GM19455 (cell line): ENCODE measurements around the gene TMTC2.
"Not testable (repeated sequence)": the region's sequence is repeated elsewhere in the genome, so short reads cannot be mapped to it uniquely, and the experiment has no call there.

Experiments used
- ATAC-seq: cut with Tn5 transposase; IDR thresholded peaks from one replicate; pipeline ENCODE4 v1.9.1; 2021; ENCODE audit not compliant: unreplicated experiment

Gene TMTC2

DNA sequence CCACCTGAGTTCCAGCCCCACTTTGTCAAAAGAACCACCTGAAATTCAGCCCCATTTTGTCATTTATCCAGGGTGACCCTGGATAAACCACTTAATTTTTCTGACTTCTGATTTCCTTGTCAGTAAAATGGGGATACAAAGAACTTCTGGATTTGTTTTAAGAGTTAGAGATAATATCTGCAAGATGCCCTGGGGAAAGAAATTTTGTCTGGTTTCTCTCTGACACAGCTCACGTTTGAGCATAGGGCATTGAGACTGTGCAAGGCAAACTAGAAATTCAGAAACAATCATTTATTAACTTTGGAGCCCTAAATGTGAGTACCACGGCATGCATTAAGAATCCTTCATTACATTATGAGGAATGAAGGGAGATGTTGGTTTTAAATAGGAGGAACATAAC, 37.2 kb downstream of the TMTC2 start:
- no peak for ATAC-seq

DNA sequence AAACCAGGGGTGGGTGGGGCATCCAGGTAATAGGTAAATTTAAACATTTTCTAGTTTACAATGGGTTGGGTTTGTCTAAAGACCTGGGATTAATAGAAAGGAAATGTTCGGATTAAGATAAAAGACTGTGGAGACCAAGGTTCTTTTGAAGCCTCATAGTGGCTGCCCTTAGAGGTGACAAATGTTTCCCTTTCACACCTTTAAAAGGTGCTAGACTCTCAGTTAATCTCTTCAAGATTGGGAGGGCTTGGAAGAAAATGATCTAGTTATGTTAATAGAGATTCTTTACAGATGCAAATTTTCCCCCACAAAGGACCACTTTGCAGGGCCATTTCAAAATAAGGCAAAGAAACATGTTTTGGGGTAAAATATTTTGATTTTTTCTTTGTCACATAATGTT, 39.0 kb downstream of the TMTC2 start:
- no peak for ATAC-seq

DNA sequence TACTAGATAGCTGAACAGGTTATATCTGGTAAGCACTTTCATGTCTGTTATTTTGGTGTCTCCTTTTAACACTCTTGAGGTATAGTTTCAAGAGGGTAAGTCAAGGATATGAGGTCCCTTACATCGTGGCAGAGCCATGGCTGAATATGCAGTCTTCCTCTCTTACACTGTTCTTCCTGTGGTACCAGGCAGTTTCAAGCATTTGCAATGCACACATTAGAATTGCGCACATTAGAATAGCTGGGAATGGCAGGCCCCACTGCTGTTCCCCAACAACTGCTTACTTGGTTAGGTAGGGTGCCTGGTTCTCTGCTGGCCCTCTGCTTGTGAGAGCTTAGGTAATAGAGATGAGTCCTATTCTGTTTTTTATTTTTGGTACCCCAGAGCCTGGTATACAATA, 41.2 kb downstream of the TMTC2 start:
- ATAC-seq = no peak

DNA sequence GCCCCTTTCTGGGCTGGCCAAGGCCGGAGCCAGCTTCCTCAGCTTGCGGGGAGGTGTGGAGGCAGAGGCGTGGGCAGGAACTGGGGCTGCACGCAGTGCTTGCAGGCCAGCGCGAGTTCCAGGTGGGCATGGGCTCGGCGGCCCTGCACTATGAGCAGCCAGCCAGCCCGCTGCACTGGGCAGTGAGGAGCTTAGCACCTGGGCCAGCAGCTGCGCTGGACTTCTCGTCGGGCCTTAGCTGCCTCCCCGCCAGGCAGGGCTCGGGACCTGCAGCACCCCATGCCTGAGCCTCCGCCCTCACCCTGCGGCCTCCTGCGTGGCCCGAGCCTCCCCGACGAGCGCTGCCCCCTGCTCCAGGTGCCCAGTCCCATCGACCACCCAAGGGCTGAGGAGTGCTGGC, 42.0 kb downstream of the TMTC2 start:
- no peak for ATAC-seq

DNA sequence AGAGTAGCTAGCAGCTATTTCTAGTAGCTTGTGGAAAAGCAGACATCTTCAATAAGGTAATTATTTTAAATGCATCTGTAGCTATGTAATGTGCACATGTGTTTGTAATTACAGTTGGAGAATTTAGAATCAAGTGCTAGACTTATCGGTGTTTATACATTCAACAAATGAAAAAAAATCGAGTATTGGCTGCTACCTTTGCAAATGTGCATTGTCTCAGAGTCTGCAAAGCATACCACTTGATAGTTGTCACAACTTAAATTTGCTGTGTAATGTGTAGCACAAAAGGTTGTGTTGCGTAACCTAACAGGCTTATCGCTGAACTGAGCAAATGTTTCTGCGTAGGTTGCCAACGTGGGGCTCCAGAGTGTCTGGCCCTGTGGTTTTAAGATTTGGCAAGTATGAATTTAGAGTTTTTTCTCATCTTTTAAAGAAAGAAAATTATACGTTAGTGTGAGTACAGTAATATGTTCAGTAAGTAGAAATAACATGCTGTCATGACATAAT, 44.3 kb downstream of the TMTC2 start:
- ATAC-seq = no peak

DNA sequence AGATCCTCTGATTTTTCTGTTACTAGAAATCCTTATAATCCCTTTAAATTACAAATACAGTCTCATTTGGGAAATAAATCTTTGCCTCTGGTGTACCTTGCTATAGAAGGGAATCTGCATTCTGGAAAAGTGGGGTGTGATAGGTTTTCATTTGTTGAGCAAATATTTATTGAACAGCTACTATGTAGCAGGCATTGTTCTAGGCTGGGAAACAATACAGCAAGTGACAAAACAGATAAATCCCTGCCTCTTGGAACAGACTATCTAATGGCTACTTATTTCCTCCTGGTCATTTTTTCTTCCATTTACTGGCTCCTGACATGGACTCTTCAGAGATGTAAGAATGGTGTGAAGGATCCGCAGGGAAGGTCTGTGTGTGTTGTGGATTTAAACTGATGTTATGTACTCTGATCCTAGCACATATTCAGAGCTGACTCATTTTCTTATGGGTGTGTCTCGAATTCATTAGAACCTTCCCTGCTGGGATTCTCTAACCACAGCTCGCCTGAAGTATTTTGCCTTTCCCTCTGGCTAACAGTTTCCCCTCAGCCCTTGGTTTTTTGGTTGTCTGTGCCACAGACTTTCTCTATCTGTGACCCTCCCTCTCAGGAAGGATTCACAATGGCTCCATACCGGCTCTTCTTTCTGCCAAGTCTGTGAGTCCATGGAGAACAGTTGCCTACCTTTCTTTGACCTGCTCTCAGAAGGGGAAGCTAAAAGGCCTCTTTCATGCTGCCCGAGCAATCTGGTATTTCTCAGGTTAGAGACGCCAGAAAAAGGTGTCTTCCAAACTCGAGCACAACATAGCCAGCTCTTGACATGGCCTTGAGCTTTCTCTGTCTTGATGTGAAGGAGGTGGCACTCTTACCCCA, 53.7 kb downstream of the TMTC2 start:
- no peak for ATAC-seq

DNA sequence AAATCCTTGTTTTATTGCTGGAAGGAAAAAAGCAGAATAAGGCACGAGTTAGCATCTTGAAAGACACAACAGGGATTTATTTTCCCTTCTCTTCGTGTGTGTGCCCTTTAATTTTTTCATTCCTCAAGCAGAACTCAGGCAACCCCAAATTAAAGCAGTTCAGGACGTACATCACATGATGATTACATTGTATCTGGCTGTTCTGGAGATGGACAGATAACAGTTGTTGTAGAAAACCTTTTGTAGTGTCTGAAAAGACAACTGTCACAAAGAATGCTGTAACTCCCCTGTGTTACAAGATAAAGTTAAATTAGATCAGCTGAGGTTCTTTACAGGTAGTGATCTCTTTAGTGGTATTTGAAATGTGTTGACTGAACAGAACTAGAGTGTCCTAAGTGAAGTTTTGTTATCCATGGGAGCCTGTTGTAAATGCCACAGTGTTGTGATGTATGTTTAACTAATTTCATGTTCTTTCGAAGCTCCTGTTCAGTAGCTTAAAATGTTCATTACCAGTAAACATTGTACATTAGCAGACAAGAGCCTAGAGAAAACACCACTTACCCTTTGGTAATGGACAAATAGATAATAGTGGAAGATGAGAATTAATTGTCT, 58.5 kb downstream of the TMTC2 start:
- ATAC-seq = no peak

DNA sequence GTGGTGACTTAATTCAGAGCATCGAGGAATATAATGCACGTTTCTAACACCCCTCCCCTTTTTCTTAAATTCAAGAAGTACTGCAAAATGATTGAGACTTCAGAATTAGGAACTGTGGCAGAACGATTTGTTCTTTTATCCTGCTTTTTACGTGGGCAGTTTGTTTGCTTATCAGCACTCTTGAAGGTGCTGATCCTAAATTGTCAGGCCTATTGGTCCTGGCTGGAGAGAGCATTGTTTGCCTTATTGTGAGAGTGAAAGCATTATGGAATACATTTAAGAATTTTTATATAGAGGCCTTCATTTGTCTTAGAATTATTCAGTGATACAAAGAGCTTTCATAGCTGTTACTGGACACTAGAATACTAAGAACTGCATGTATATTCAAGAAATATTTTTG, 59.1 kb downstream of the TMTC2 start:
- ATAC-seq = no peak

DNA sequence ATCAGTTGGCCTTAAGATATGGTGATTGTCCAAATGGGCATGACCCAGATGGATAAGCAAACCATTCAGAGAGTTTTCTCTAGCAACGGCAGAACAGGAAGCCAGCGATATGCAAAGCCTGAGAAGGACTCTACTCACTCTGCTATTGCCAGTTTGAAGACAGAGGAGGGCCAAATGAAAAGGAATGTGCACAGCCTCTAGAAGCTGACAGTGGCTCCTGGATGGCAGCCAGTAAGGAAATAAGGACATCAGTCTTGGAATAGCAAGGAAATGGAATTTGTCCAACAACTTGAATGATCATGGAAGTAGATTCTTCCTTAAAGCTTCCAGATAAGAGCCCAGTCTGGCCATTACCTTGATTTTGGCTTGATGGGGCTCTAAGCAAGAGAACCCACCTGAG, 60.0 kb downstream of the TMTC2 start:
- no peak for ATAC-seq

DNA sequence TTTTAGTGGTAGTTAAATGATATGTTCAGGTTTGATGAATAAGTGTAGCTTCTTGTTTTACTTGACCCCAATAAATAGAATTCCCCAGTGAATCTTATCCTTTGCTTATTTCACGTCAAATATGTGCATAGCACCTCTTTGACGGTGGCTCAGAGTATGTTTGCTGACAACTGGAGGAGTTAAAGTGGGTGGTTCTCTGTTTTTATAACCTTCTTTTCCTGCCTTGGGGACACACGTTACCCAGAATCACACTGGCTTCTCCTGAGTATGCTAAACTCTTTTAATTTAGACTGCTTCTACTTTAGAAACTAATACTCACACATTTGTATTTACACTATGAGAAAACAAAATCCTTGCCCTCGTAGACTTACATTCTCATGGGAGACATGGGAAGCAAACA, 62.3 kb downstream of the TMTC2 start:
- ATAC-seq = no peak

DNA sequence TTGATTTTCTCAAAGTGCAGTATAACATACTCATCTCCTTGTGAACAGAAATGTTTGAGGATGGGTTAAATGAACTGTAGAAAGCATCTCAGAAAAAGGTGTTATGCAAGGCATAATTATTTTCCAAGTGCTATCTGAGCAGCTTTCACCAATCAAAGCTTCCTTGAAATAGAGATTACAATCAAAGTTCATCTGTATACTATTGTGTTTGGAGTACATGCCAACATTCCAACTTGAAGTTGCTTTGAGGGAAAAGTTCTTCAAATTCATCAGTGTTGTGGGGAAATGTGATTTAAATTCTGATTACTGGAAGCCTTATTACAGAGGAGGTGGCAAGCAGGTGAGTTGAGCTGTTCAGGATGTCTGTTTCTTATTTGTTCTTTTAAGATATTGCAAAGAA, 68.2 kb downstream of the TMTC2 start:
- ATAC-seq = no peak

DNA sequence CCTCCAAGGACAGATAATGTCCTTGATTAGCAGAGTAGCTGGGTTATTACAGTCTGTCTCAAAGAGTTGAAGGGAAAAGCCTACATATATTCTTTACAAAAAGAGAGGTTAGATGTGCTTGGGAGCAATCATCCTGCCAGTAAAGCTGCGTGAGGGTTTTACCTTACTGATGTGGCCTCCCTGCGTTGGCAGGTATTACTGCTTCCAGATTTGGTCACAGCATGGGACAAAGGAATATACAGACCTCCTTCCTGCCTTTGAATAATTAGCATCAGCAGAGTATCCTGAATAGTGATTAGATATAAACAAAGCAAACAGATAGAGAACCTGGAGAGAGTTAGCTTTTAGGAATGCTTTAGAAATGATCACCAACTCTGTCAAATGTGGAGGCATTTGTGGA, 69.6 kb downstream of the TMTC2 start:
- ATAC-seq = no peak

DNA sequence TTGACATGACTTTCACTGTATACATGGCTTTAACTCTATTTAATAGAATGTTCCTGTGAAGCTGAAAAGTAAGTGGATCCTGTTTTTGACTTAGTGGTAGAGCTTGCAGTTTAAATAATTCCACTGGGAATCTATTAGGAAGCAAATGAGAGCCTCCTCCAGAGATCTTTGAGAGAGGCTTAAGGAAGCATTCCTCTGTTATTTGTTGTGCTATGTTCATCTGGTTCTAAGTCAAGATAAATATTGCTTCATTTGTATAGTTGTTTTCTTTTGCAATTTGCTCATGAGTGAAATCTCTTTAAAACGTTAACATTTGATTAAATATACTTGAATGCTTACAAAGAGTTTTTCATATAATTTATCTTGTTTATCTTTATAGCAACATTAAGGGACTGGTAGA, 70.4 kb downstream of the TMTC2 start:
- no peak for ATAC-seq

DNA sequence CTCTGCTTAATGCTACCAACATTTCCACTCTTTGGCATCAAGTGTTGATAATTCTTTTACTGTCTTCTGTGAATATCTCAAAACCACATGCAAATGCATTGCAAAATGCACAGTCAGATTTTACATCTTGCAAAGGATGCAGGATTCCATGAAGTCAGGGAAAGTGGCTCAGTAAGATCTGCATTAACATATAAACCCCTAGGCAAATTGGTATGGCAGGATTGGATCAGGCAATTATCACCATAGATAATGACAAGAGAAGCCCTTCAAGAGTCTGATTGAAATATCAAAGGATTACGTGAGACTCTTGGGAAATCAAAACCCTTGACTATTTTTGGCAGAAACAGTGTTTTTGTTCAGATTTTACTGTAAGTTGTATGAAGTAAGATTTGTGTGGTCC, 71.0 kb downstream of the TMTC2 start:
- ATAC-seq = no peak

DNA sequence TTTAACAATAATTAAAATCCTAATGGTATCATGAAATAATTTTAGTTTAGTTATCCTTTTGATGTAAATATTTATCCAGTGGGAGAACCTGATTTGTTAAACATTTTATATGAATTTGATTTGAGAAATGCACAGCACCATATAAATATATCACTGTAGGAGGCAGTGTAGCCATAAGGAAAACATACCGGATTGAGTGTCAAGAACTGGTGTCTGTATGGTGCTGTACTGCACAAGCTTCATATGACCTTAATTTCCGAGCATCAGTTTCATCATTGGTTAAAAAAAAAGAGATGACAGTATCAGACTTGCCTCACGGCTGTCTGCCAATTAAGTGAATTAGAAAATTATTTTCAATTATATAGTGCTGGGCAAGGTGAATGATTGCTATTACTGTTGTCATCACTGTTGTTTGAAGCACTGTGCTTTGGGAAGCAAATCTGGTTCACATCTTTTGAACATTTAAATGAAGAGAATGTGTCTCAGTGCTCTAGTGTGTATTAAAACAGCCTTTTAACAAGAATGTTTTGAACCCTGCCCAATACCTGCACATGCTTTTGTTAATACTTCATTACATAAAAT, 72.1 kb downstream of the TMTC2 start:
- ATAC-seq = no peak

DNA sequence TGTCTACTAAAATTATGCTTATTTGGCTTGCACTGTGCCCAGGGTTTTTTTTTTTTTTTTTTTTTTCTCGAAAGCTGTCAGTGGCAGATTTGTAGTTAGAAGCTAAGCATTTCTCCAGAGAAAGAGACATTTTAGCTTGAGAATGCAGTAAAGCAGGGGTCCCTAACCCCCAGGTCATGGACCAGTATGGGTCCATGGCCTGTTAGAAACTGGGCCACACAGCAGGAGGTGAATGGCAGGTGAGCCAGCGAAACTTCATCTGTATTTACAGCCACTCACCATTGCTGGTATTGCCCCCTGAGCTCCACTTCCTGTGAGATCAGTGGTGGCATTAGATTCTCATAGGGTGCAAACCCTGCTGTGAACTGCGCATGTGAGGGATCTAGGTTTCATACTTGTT, 73.7 kb downstream of the TMTC2 start:
- no peak for ATAC-seq

DNA sequence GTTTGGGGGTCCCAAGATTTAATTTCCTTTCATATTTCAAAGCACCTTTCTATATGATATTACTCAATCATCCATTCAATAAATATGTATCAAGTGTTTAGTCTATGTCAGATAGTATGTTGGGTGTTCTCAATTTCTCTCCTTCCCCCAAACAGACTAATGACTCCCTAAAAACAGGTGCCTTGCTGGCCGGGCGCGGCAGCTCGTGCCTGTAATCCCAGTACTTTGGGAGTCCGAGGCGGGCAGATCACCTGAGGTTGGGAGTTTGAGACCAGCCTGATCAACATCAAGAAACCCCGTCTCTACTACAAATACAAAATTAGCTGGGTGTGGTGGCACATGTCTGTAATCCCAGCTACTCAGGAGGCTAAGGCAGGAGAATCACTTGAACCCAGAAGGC, 78.5 kb downstream of the TMTC2 start:
- not testable (repeated sequence) for ATAC-seq

DNA sequence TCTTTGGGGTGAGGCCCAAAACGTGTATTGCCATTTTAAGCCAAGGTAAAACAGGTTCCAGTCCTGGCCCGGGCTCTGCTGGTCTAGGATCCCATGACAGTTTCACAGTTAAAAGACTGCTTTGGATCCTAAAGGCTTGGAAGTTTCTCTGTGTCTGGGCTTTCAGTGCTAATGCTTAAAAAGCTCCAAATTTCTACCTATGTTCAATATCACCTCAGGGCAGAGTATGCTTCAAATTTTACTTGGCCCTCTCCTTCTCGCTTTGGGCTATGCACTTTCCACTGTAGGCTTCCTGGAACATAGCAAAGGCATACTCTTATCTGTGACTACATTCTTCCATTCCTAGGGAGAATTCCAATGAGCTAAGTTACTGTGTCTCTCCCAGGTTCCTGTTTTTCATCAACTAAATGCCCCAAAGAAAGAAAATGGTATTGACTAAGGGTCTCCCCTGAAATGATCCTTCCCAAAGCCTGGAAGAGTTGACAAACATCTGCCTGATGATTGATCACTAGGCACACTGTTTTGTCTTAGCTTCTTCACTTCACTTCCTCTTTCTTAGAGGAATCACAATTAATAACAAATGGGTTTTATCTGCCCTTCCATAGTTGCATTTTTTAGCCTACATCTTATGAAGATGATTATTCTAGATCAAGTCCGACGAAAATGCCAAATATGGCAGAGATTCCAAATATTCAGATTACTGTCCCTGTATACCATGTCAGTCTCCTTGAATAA, 79.4 kb downstream of the TMTC2 start:
- ATAC-seq = no peak

DNA sequence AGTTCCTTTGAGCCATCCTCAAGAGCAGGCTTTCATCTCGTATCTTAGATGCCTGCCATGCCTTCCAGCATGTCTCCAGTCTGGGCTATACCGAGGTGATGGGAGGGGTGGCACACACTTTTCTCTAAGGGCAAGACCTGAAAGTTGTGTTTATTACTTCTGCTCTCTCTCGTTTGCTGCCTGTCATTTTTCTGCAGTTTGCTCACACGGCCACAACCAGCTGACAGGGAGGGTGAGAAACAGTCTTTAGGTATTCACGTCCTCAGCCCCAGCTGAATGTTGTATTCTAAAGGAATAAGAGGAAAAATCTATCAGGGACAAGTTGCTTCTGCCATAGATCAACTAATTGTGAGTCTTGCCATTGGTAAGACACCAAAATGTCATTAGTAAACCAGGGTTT, 88.0 kb downstream of the TMTC2 start:
- ATAC-seq = no peak

DNA sequence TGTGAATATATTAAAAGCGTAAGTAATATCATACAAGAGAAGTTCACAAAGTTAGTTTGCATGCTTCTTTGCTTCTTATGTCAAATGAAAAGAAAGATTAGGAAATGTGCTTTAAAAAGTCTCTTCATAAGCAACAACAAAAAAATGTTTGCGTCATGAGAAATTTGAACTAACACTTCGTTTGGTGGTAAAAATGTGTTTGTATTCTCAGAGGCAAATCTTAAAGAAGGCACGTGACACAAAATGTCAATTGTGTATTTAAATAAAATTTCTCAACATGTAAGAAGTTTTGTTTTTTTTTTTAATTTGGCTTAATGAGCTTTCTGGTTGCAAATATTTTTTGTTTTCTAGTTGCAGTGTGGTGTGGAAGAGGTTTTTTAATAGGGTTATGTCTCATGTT, 93.8 kb downstream of the TMTC2 start:
- ATAC-seq = no peak

DNA sequence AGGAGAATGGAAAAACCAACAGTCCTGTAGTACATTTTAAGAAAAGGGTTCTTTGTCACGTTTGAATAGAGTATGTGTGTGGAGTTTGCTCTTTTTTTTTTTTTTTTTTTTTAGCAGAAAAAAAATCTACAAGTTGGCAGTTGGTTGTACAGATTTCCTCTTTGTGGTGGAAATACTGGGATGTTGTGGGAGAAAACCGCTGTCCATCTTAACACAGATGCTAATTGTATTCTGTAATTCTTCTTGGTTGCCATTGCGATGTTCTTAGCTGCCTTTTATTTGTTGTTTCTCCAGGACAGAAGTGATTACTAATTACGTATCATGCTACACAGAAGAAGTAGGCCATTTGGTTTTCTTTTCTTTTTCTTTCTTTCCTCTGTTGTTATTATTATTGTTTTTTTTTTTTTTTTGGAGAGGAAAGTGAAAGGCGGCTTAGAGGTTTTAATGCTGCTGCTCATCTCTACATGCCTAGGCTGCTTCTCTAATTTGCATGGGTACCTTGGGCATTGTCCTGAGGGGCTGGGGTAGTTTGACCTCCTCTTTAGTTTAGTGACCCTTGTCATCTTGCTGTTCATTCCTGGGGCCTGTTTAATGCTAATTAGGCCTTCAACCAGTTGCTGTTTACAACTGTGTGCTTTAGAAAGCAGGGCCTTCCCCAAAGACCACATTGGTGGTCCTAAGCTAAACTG, 94.7 kb downstream of the TMTC2 start:
- no peak for ATAC-seq
